ENCODE data around the gene MEGF11. TPM values are rescaled to one million over a fixed set of nuclear protein-coding genes. Genes with fewer than 3 reads are reported as not detected.

The MEGF11 gene
- total RNA-seq, 4 donors from 2014 or later: 2.4 to 8.5 (median 4.3) TPM

GRCh38 chr15:66070220-66070934, 183.2 kb downstream of the MEGF11 start:
- H3K27me3 ChIP-seq: no peaks in the 10 kb centered on the region
- H3K4me1 ChIP-seq: peaks cover 3% of the 10 kb centered on the region
- H3K9me3 ChIP-seq: no peaks in the 10 kb centered on the region
- WGBS: 94% methylated on average over 7 of the region's 7 CpGs
- no peaks in the 10 kb centered on the region for H3K36me3 ChIP-seq
- TF ChIP-seq POLR2AphosphoS5 (IDR thresholded peaks at IDR 0.05) (no peak), CTCF (IDR thresholded peaks at IDR 0.05) (no peak), EP300 (IDR thresholded peaks at IDR 0.05) (no peak), POLR2A (IDR thresholded peaks at IDR 0.05) (no peak)
- no peak overlapping the region for H3K4me3 ChIP-seq
- DNase-seq (ENCODE audit: low spot score in 2 of 2): no peak
- no peak overlapping the region for H3K27ac ChIP-seq

GRCh38 chr15:66069751-66070150, 183.8 kb downstream of the MEGF11 start:
- H3K4me1 ChIP-seq: peaks cover 3% of the 10 kb centered on the region
- H3K27ac ChIP-seq: no peak overlapping the region
- no peak overlapping the region for H3K4me3 ChIP-seq
- H3K9me3 ChIP-seq: no peaks in the 10 kb centered on the region
- no peak for DNase-seq (ENCODE audit: low spot score in 2 of 2)
- no peaks in the 10 kb centered on the region for H3K36me3 ChIP-seq
- 70% methylated on average over 2 of the region's 2 CpGs for WGBS
- TF ChIP-seq EP300 (IDR thresholded peaks at IDR 0.05) (no peak), CTCF (IDR thresholded peaks at IDR 0.05) (no peak), POLR2A (IDR thresholded peaks at IDR 0.05) (no peak), POLR2AphosphoS5 (IDR thresholded peaks at IDR 0.05) (no peak)
- no peaks in the 10 kb centered on the region for H3K27me3 ChIP-seq

GRCh38 chr15:66068801-66069200, 184.7 kb downstream of the MEGF11 start:
- H3K27me3 ChIP-seq: no peaks in the 10 kb centered on the region
- H3K36me3 ChIP-seq: no peaks in the 10 kb centered on the region
- no peak for TF ChIP-seq POLR2AphosphoS5 (IDR thresholded peaks at IDR 0.05)
- no peak for TF ChIP-seq POLR2A (IDR thresholded peaks at IDR 0.05)
- TF ChIP-seq CTCF (IDR thresholded peaks at IDR 0.05): no peak
- H3K4me3 ChIP-seq: no peak overlapping the region
- peaks cover 3% of the 10 kb centered on the region for H3K4me1 ChIP-seq
- H3K27ac ChIP-seq: no peak overlapping the region
- 100% methylated on average over 1 of the region's 1 CpG for WGBS
- no peaks in the 10 kb centered on the region for H3K9me3 ChIP-seq
- no peak for DNase-seq (ENCODE audit: low spot score in 2 of 2)

- Histone ChIP-seq H3K4me3 (no peak overlapping the region), H3K27ac (no peak overlapping the region), H3K36me3 (no peaks in the 10 kb centered on the region), H3K27me3 (no peaks in the 10 kb centered on the region), H3K9me3 (no peaks in the 10 kb centered on the region), H3K4me1 (peaks cover 3% of the 10 kb centered on the region)
- no peak for TF ChIP-seq CTCF (IDR thresholded peaks at IDR 0.05)
- no peak for TF ChIP-seq EP300 (IDR thresholded peaks at IDR 0.05)
- TF ChIP-seq POLR2AphosphoS5 (IDR thresholded peaks at IDR 0.05): no peak
- no peak for TF ChIP-seq POLR2A (IDR thresholded peaks at IDR 0.05)
- WGBS: 76% methylated on average over 5 of the region's 5 CpGs
- no peak for DNase-seq (ENCODE audit: low spot score in 2 of 2)
These were observed 185.9 kb downstream of the MEGF11 start for GRCh38 chr15:66067687-66068086.

- no peaks in the 10 kb centered on the region for H3K27me3 ChIP-seq
- no peak for DNase-seq (ENCODE audit: low spot score in 2 of 2)
- H3K4me1 ChIP-seq: no peaks in the 10 kb centered on the region
- no peaks in the 10 kb centered on the region for H3K36me3 ChIP-seq
- no peaks in the 10 kb centered on the region for H3K9me3 ChIP-seq
- 40% methylated on average over 6 of the region's 6 CpGs for WGBS
- H3K27ac ChIP-seq: no peak overlapping the region
- TF ChIP-seq POLR2A (IDR thresholded peaks at IDR 0.05): no peak
- TF ChIP-seq EP300 (IDR thresholded peaks at IDR 0.05): no peak
- TF ChIP-seq CTCF (IDR thresholded peaks at IDR 0.05): no peak
- no peak for TF ChIP-seq POLR2AphosphoS5 (IDR thresholded peaks at IDR 0.05)
- H3K4me3 ChIP-seq: no peak overlapping the region
These were observed 187.1 kb downstream of the MEGF11 start for GRCh38 chr15:66066481-66066880.
